ENCODE results near the gene DUSP19. TPM values are rescaled to one million over a fixed set of nuclear protein-coding genes. Genes with fewer than 3 reads are reported as not detected.

Gene DUSP19
- total and polyA plus RNA-seq, 12 donors, result 0.84 to 14.1 (median 11.2) TPM

- Histone ChIP-seq H3K27ac (no peak overlapping the region), H3K4me3 (no peak overlapping the region), H3K9me3 (no peaks in the 10 kb centered on the region), H3K27me3 (no peaks in the 10 kb centered on the region), H3K4me1 (peaks cover 0 to 23% (median 14%) of the 10 kb centered on the region in 9 donors), H3K36me3 (peaks cover 0 to 34% (median 9%) of the 10 kb centered on the region in 9 donors)
- no peak for TF ChIP-seq CTCF (IDR thresholded peaks at IDR 0.05)
- no peak for DNase-seq
- 95 to 96% methylated on average over 2 of the region's 2 CpGs for WGBS, 2 donors
- intact Hi-C loops (cut with DNase I), result no loop called here
- no peak for ATAC-seq
These were observed 48.1 kb downstream of the DUSP19 start for GRCh38 chr2:183126635-183127034.

GRCh38 chr2:183134016-183134415, 55.5 kb downstream of the DUSP19 start:
- no peaks in the 10 kb centered on the region for H3K9me3 ChIP-seq
- WGBS, 2 donors, result 95 to 98% methylated on average over 2 of the region's 2 CpGs

GRCh38 chr2:183148955-183149354, 70.4 kb downstream of the DUSP19 start:
- Histone ChIP-seq H3K27ac (peak overlapping the region in 1 of 10 donors; percentile 7), H3K4me3 (no peak overlapping the region), H3K27me3 (no peaks in the 10 kb centered on the region), H3K9me3 (peaks cover 0 to 7% (median 3%) of the 10 kb centered on the region in 11 donors), H3K4me1 (peaks cover 0 to 20% (median 12%) of the 10 kb centered on the region in 9 donors), H3K36me3 (peaks cover 0 to 31% (median 0%) of the 10 kb centered on the region in 9 donors)
- intact Hi-C loops (cut with DNase I), result no loop called here
- no peak for TF ChIP-seq CTCF (IDR thresholded peaks at IDR 0.05)
- DNase-seq (no peak), ATAC-seq (no peak)
- WGBS, 2 donors, result 96 to 98% methylated on average over 1 of the region's 1 CpG

More at GRCh38 chr2:183134016-183134415, 55.5 kb downstream of the DUSP19 start:
- ATAC-seq, result no peak
- no peaks in the 10 kb centered on the region for H3K27me3 ChIP-seq
- H3K4me1 ChIP-seq, result no peaks in the 10 kb centered on the region
- peaks cover 0 to 71% (median 11%) of the 10 kb centered on the region in 9 donors for H3K36me3 ChIP-seq
- intact Hi-C loops (cut with DNase I), result no loop called here
- H3K27ac ChIP-seq, result no peak overlapping the region
- no peak for DNase-seq
- no peak overlapping the region for H3K4me3 ChIP-seq
- TF ChIP-seq CTCF (IDR thresholded peaks at IDR 0.05), result no peak

GRCh38 chr2:183149489-183149888, 70.9 kb downstream of the DUSP19 start:
- Histone ChIP-seq H3K27me3 (no peaks in the 10 kb centered on the region), H3K9me3 (peaks cover 0 to 2% (median 0%) of the 10 kb centered on the region in 11 donors), H3K4me1 (peaks cover 0 to 20% (median 12%) of the 10 kb centered on the region in 9 donors), H3K36me3 (peaks cover 0 to 26% (median 0%) of the 10 kb centered on the region in 9 donors), H3K4me3 (no peak overlapping the region), H3K27ac (peak overlapping the region in 1 of 10 donors; percentile 7)
- no peak for TF ChIP-seq CTCF (IDR thresholded peaks at IDR 0.05)
- intact Hi-C loops (cut with DNase I), result no loop called here
- WGBS, 2 donors, result 48 to 52% methylated on average over 2 of the region's 2 CpGs
- peak in 5 of 8 donors; percentile 52 to 86 (median 67) for ATAC-seq
- no peak for DNase-seq

Other genes with a start within 250 kb of the DUSP19 start
- gene FRZB, start 212.1 kb upstream of the DUSP19 start, total RNA-seq, result 1 to 10 TPM in 8 of 10 donors, under 1 TPM in 2; 0.85 to 5.7 (median 2.3) TPM
- gene FRZB, start 212.1 kb upstream of the DUSP19 start, polyA plus RNA-seq, result 1 to 10 TPM; 1.6 to 2.6 TPM
- gene NCKAP1, start 40.3 kb upstream of the DUSP19 start, total RNA-seq, result 100 to 1,000 TPM; 118 to 153 (median 130) TPM
- gene NCKAP1, start 40.3 kb upstream of the DUSP19 start, polyA plus RNA-seq, result 10 to 100 TPM; 35.3 to 81.1 TPM
- 10 to 100 TPM in 1 of 10 donors, 1 to 10 TPM in 9; 4.4 to 11.0 (median 8.3) TPM for gene NUP35, start 45.7 kb downstream of the DUSP19 start, total RNA-seq
- gene NUP35, start 45.7 kb downstream of the DUSP19 start, polyA plus RNA-seq, result 10 to 100 TPM in 1 of 2 donors, 1 to 10 TPM in 1; 6.9 to 10.3 TPM